ENCODE data around the gene HCFC1R1. TPM values are rescaled to one million over a fixed set of nuclear protein-coding genes. Genes with fewer than 3 reads are reported as not detected.

HCFC1R1 gene
- total and polyA plus RNA-seq, 5 donors = 43.7 to 122 (median 70.1) TPM

DNA sequence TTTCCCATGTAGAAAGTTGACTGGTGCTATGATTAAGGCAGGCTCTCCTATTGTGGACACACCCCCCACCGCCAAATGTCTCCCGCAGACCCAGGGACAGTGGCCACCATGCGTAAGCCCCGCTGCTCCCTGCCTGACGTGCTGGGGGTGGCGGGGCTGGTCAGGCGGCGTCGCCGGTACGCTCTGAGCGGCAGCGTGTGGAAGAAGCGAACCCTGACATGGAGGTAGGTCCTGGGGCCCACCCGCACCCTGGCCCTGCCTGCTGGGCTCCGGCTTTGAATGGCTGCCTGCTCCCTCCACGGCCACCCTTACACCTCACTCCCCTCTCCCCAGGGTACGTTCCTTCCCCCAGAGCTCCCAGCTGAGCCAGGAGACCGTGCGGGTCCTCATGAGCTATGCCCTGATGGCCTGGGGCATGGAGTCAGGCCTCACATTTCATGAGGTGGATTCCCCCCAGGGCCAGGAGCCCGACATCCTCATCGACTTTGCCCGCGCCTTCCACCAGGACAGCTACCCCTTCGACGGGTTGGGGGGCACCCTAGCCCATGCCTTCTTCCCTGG, 26.3 kb upstream of the HCFC1R1 start:
- Histone ChIP-seq H3K9me3 (ENCODE audit: control insufficient read depth, low read length) (no peaks in the 10 kb centered on the region), H3K4me1 (ENCODE audit: control insufficient read depth, insufficient read depth, low read length) (no peaks in the 10 kb centered on the region), H3K27ac (ENCODE audit: low read length) (no peak overlapping the region), H3K27me3 (ENCODE audit: control insufficient read depth, insufficient read depth) (no peaks in the 10 kb centered on the region), H3K4me3 (ENCODE audit: low read length) (no peak overlapping the region)
- peak in 1 of 3 donors; percentile 56 for DNase-seq
- no peak for ATAC-seq
- intact Hi-C loops (cut with DNase I) = no loop called here
- 82% methylated on average over 26 of the region's 26 CpGs for WGBS

DNA sequence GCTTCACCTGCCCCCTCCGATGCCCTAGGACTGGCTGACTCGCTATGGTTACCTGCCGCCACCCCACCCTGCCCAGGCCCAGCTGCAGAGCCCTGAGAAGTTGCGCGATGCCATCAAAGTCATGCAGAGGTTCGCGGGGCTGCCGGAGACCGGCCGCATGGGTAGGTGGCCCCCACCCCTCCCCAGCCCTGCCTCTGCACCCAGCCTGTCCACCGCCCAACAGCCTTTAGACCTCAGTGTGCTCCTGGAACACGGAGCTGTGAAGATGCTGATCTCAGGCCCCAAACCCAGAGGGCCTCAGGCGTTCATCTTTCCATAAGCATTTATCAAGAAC, 23.6 kb upstream of the HCFC1R1 start:
- H3K27me3 ChIP-seq (ENCODE audit: control insufficient read depth, insufficient read depth) = no peaks in the 10 kb centered on the region
- no peak overlapping the region for H3K4me3 ChIP-seq (ENCODE audit: low read length)
- H3K4me1 ChIP-seq (ENCODE audit: control insufficient read depth, insufficient read depth, low read length) = no peaks in the 10 kb centered on the region
- intact Hi-C loops (cut with DNase I) = no loop called here
- H3K9me3 ChIP-seq (ENCODE audit: control insufficient read depth, low read length) = no peaks in the 10 kb centered on the region
- WGBS = 19% methylated on average over 13 of the region's 13 CpGs
- H3K27ac ChIP-seq (ENCODE audit: low read length) = no peak overlapping the region
- DNase-seq (peak in 1 of 3 donors; percentile 42), ATAC-seq (no peak)

DNA sequence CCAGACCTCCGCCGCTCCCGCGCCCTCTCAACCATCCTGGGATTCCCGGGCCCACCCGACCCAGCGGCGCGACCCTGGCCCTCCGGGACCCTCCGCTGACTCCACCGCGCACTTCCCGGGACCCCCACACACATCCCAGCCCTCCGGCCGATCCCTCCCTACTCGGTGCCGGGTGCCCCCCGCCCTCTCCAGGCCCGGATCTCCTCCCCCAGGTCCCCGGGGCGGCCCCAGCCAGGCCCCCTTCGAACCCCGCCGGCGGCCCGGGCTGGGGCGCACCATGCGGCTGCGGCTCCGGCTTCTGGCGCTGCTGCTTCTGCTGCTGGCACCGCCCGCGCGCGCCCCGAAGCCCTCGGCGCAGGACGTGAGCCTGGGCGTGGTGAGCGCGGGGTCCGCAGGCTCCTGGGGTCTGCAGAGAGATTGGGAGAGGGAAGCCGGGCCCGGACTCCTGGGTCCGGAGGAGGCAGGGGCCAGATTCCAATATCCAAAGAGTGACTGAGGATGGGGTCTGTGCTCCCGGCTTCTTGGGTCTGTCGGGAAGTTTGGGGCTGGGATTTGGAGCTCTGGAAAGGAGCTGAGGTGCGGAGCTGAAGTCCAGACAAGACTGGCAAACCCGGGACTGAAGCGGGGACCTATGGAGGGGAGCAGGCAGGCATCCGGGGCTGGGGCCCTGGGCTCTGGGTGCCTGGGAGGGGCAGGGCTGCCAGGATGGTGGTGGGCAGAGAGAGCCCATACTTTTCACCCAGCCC, 23.1 kb upstream of the HCFC1R1 start:
- ATAC-seq = peak in 1 of 2 donors; percentile 4
- 2% methylated on average over 54 of the region's 54 CpGs for WGBS
- H3K27me3 ChIP-seq (ENCODE audit: control insufficient read depth, insufficient read depth) = no peaks in the 10 kb centered on the region
- no peaks in the 10 kb centered on the region for H3K4me1 ChIP-seq (ENCODE audit: control insufficient read depth, insufficient read depth, low read length)
- DNase-seq = peak in 1 of 3 donors; percentile 43
- no peak overlapping the region for H3K27ac ChIP-seq (ENCODE audit: low read length)
- intact Hi-C loops (cut with DNase I) = no loop called here
- no peaks in the 10 kb centered on the region for H3K9me3 ChIP-seq (ENCODE audit: control insufficient read depth, low read length)
- peak overlapping the region; percentile 33 for H3K4me3 ChIP-seq (ENCODE audit: low read length)

DNA sequence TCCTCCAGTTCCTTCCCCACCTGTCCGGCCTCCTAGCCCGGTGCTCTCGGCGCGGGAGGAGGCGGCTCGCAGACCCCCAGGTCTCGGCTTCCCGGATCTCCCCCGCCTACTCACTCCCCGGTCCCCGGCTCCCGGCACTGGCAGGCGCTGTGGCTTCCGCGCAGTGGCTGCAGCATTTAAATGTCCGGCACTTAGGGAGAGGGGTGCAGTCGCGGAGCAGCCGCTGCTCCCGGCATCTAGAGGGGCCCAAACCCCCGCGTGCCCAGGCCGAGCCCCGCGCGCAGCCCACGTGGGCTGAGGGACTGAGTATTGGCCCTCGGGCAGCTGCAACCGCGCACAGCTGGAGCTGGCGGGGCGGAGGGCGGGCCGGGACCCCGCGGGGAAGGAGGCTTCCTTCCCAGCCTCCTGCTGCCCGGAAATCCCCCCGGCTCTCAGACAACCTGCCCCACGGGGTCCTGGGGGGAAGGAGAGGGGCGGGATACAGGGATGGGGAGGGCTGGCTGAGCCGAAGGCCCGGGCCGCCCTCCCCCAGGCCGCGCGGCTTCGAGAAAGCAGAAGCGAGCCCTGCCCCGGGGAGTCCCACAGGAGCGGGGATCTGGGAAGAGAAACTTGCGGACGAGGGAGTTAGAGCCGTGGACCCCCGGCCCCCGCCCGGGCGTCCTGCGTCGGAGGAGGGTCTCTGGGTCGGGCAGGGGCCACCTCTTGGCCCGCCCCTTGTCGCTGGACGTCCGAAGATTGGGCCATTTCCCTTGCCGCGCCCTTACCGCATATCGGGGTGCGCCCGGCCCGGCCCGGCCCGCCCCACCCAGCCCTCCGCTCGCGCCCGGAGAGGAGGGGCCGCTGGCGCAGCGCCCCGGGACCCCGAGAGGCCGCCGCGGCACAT, 22.3 kb upstream of the HCFC1R1 start, which contains the start of gene MMP25:
TSS of gene MMP25 (plus strand) at position 804 of the 883 bp plus-strand sequence. CDS start 357 bp downstream, outside the sequence.
- intact Hi-C loops (cut with DNase I) = no loop called here
- no peaks in the 10 kb centered on the region for H3K9me3 ChIP-seq (ENCODE audit: control insufficient read depth, low read length)
- H3K4me1 ChIP-seq (ENCODE audit: control insufficient read depth, insufficient read depth, low read length) = no peaks in the 10 kb centered on the region
- no peak within 1 kb of the TSS for H3K27ac ChIP-seq (ENCODE audit: low read length)
- no peaks in the 10 kb centered on the region for H3K27me3 ChIP-seq (ENCODE audit: control insufficient read depth, insufficient read depth)
- peak in 1 of 3 donors; percentile 58 for DNase-seq
- ATAC-seq = peak; percentile 34 to 51
- WGBS = under 1% methylated on average over 86 of the region's 86 CpGs
- peak within 1 kb of the TSS; percentile 33 for H3K4me3 ChIP-seq (ENCODE audit: low read length)

DNA sequence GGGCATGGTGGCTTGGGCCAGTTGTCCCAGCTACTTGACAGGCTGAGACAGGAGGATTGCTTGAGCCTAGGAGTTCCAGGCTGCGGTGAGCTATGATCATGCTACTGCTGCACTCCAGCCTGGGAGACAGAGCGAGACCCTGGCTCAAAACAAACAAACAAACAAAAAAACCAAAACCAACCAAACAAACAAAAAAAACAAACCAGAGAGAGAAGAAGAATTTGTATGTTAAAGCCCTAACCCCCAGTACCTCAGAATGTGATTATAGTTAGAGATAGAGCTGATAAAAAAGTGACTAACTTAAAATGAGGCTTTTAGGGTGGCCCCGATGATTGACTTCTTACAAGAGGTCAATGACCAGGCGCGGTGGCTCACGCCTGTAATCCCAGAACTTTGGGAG, 21.0 kb upstream of the HCFC1R1 start:
- H3K4me1 ChIP-seq (ENCODE audit: control insufficient read depth, insufficient read depth, low read length) = no peaks in the 10 kb centered on the region
- 91% methylated on average over 6 of the region's 6 CpGs for WGBS
- DNase-seq = no peak
- no peak for ATAC-seq
- no peak overlapping the region for H3K27ac ChIP-seq (ENCODE audit: low read length)
- intact Hi-C loops (cut with DNase I) = no loop called here
- no peak overlapping the region for H3K4me3 ChIP-seq (ENCODE audit: low read length)
- H3K9me3 ChIP-seq (ENCODE audit: control insufficient read depth, low read length) = no peaks in the 10 kb centered on the region
- no peaks in the 10 kb centered on the region for H3K27me3 ChIP-seq (ENCODE audit: control insufficient read depth, insufficient read depth)

DNA sequence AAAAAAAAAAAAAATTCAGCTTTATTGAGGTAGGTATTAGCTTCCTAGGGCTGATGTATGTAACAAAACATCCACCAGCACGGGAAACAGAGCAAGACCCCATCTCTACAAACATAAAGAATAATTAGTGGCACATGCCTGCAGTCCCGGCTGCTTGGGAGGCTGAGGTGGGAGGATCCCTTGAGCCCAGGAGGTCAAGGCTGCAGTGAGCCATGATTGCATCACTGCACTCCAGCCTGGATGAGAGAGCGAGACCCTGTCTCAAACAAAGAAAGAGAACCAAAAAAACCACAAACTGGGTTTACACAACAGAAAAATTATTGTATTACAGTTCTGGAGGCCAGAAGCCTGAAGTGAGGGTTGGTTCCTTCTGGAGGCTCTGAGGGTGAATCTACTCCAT, 18.6 kb upstream of the HCFC1R1 start:
- H3K4me3 ChIP-seq (ENCODE audit: low read length) = no peak overlapping the region
- no peaks in the 10 kb centered on the region for H3K9me3 ChIP-seq (ENCODE audit: control insufficient read depth, low read length)
- H3K4me1 ChIP-seq (ENCODE audit: control insufficient read depth, insufficient read depth, low read length) = no peaks in the 10 kb centered on the region
- WGBS = 91% methylated on average over 3 of the region's 3 CpGs
- ATAC-seq = no peak
- DNase-seq = no peak
- no peaks in the 10 kb centered on the region for H3K27me3 ChIP-seq (ENCODE audit: control insufficient read depth, insufficient read depth)
- no peak overlapping the region for H3K27ac ChIP-seq (ENCODE audit: low read length)
- intact Hi-C loops (cut with DNase I) = no loop called here

DNA sequence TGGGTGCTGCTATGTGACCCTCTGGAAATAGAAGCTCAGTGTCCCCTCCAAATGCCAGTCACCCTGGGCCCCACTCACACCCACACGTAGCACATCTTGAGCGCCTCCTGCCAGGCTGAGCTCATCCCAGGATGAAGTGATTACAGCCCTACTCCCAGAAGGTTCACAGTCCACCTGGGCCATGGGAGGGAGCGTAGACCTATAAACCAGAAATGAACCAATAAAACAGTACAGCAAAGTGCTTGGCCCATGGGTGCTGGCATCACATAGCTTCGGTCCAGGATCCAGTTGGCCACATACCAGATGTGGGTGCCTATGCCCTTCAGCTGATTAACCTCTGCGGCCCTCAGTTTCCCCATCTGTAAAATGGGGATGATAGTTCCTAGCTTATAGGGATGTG, 15.2 kb upstream of the HCFC1R1 start:
- intact Hi-C loops (cut with DNase I) = no loop called here
- Histone ChIP-seq H3K27me3 (ENCODE audit: control insufficient read depth, insufficient read depth) (no peaks in the 10 kb centered on the region), H3K9me3 (ENCODE audit: control insufficient read depth, low read length) (no peaks in the 10 kb centered on the region), H3K4me3 (ENCODE audit: low read length) (no peak overlapping the region), H3K4me1 (ENCODE audit: control insufficient read depth, insufficient read depth, low read length) (no peaks in the 10 kb centered on the region), H3K27ac (ENCODE audit: low read length) (no peak overlapping the region)
- ATAC-seq (peak in 1 of 2 donors; percentile 10), DNase-seq (peak in 1 of 3 donors; percentile 9)
- 80% methylated on average over 5 of the region's 5 CpGs for WGBS

DNA sequence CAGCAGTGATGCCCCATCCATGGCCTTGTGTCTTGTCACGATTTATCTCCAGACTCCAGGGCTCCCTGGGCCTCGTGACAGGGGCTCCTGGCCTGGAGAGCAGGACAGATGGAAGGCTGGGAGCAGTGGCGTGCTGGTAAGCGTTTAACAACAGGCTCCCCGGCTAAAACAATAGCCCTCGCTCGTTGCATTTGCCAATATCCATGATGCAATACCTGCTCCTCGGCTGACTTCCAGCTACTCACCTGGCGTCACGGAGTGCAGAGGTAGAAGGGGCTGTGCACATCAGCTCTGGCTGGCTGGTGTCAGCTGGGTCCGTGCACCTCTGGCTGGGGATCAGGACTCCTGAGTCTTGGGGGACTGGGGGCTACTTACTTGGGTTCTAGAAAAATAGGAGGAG, 14.5 kb upstream of the HCFC1R1 start:
- Histone ChIP-seq H3K9me3 (ENCODE audit: control insufficient read depth, low read length) (no peaks in the 10 kb centered on the region), H3K4me3 (ENCODE audit: low read length) (no peak overlapping the region), H3K4me1 (ENCODE audit: control insufficient read depth, insufficient read depth, low read length) (no peaks in the 10 kb centered on the region), H3K27ac (ENCODE audit: low read length) (no peak overlapping the region), H3K27me3 (ENCODE audit: control insufficient read depth, insufficient read depth) (no peaks in the 10 kb centered on the region)
- 41% methylated on average over 11 of the region's 11 CpGs for WGBS
- no peak for ATAC-seq
- DNase-seq = peak in 1 of 3 donors; percentile 22
- intact Hi-C loops (cut with DNase I) = no loop called here

DNA sequence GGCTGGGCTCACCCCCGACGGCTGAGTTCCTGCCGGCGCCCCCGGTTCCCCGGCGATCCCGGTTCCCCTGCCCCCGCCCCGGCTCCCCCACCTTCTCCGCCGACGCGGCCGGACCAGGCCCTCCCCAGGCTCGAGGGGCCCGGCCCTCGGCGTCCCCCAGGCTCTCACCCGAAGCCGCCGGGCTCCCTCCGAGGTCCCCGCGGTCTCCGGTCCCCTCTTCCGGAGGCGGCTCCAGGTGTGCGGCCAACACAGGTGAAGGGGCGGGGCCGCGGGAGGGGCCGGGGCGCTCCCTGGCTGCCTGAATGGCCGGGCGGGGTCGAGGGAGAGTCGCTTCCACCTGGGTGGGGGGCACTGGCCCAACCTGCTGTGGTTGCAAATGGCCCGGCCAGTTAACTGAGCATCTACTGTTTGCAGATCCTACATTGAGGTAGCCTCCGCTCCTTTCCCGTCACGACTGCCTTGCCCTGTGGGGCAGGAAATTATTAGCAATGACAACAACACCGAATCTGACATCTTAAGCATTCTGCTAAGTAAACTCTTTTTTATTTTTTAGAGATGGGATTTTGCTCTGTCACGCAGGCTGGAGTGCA, 13.1 kb upstream of the HCFC1R1 start, which contains the start of gene BICDL2:
TSS of gene BICDL2 (minus strand) at position 219 of the 590 bp plus-strand sequence. CDS start 1,448 bp downstream, outside the sequence.
- intact Hi-C loops (cut with DNase I) = no loop called here
- WGBS = 6% methylated on average over 44 of the region's 44 CpGs
- no peaks in the 10 kb centered on the region for H3K27me3 ChIP-seq (ENCODE audit: control insufficient read depth, insufficient read depth)
- H3K27ac ChIP-seq (ENCODE audit: low read length) = no peak within 1 kb of the TSS
- ATAC-seq (no peak), DNase-seq (no peak)
- H3K4me3 ChIP-seq (ENCODE audit: low read length) = no peak within 1 kb of the TSS
- H3K9me3 ChIP-seq (ENCODE audit: control insufficient read depth, low read length) = no peaks in the 10 kb centered on the region
- no peaks in the 10 kb centered on the region for H3K4me1 ChIP-seq (ENCODE audit: control insufficient read depth, insufficient read depth, low read length)

DNA sequence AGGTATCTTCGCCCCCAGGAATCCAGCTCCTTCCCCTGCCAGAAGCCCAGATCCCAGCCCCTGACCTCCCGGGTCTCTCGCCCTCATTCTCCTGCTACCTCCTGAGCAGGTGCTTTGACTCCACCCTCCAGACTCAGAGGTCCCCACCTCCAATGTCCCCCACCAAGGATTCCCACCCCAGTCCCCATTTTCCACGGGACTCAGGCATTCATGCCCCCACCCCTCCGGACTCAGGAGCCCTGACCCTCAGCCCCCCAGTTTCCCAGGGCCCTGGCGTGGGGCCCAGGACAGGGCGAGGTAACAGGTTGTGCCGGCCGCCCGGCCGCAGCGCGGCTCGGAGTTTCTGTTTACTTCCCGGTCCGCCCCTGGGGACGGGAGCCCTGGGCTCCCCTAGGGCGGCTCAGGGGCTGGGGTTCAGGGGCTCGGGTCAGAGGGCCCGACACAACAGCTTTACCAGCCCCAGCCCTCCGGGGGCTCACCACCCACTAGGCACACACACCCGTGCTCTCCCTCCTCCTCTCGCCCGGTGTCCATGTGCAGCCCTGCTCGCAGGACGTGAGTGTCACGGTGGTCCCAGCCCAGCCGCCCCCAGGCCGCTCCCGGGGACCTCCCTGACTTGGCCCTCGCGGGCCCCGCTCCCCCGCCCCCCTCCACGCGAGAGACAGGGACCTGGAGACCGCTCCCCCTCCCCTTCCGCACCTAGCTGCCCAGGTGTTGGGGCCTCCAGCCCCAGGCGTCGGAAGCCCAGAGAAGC, 12.4 kb upstream of the HCFC1R1 start:
- peak in 1 of 3 donors; percentile 39 for DNase-seq
- no peak overlapping the region for H3K27ac ChIP-seq (ENCODE audit: low read length)
- H3K9me3 ChIP-seq (ENCODE audit: control insufficient read depth, low read length) = no peaks in the 10 kb centered on the region
- no peaks in the 10 kb centered on the region for H3K4me1 ChIP-seq (ENCODE audit: control insufficient read depth, insufficient read depth, low read length)
- 3% methylated on average over 40 of the region's 40 CpGs for WGBS
- H3K27me3 ChIP-seq (ENCODE audit: control insufficient read depth, insufficient read depth) = no peaks in the 10 kb centered on the region
- ATAC-seq = peak in 1 of 2 donors; percentile 6
- intact Hi-C loops (cut with DNase I) = no loop called here
- H3K4me3 ChIP-seq (ENCODE audit: low read length) = no peak overlapping the region

Measured in right cardiac atrium (tissue), 5 donors.